ENCODE measurements around the gene SDF2L1. TPM values are rescaled to one million over a fixed set of nuclear protein-coding genes. Genes with fewer than 3 reads are reported as not detected.

SDF2L1 gene
- total and polyA plus RNA-seq, 2 of the 13 experiments (the other 11 are each of a cell fraction or from before 2014, with no cell fraction given) = 18.0 to 57.4 TPM

DNA sequence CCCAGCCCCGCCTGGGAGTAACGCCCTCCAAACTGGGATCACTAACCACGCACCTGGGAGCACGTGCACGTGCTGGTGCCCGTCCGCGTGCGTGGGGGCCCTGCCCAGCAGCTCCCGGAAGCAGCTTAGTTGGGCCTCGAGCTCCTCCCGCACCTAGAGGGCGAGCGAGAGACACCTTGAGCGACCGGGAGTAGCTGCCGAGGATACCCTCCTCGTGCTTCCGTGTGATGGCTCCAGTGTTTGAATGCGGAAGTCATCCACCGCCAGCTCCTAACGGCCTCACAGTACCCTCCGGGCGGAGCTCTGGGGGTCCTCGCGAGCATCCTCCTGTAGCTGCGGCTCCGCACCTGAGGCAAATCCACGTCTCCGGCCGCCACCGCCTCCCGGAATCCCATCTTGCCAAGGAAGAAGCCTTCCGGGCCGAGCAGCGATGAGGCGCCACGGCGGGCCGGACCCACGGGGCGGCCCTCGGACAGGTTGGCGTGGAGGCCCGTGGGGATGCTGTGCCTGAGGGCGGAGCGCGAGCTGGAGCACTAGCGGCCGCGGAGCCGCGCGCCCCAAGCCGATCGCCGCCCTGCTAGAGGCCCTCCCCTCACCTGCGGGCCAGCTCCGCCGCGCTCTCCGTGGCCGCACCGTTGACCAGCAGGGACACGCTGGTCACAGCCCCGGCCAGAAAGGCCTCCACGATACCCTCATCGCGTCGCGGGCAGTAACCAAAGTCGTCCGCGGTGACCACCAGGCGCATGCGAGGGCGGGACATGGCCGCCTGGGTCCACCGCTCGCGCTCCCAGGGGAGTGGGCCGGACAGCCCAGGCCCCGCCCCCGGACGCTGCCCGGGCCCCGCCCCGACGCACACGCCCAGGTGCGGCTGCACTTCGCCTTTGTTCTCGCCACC, 12.6 kb upstream of the SDF2L1 start, which contains the start of gene YDJC (continued):
- TF ChIP-seq, protein P1, sequence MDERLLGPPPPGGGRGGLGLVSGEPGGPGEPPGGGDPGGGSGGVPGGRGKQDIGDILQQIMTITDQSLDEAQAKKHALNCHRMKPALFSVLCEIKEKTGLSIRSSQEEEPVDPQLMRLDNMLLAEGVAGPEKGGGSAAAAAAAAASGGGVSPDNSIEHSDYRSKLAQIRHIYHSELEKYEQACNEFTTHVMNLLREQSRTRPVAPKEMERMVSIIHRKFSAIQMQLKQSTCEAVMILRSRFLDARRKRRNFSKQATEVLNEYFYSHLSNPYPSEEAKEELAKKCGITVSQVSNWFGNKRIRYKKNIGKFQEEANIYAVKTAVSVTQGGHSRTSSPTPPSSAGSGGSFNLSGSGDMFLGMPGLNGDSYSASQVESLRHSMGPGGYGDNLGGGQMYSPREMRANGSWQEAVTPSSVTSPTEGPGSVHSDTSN (CRISPR knock-in tag; IDR thresholded peaks at IDR 0.05) = no peak
- TF ChIP-seq TCF12 (IDR thresholded peaks at IDR 0.05) = no peak
- no peak; the same call in 1 of the 2 replicates for TF ChIP-seq TCF12 (CRISPR knock-in tag; IDR thresholded peaks at IDR 0.05)
- TF ChIP-seq AGO2 (optimal IDR thresholded peaks at IDR 0.05; ENCODE audit: low read depth, low read length) = peak; percentile 92
- peak; percentile 84 for TF ChIP-seq ZNF335 (CRISPR knock-in tag; IDR thresholded peaks at IDR 0.05)
- peak; percentile 68 for TF ChIP-seq ZNF124 (CRISPR knock-in tag; IDR thresholded peaks at IDR 0.05)
- peak; percentile 62 for TF ChIP-seq ZNF768 (CRISPR knock-in tag; IDR thresholded peaks at IDR 0.05)
- TF ChIP-seq ZNF616 (CRISPR knock-in tag; IDR thresholded peaks at IDR 0.05; ENCODE audit: low read depth) = peak; percentile 60; the same call in 1 of the 2 replicates
- no peak for TF ChIP-seq TRIM24 (CRISPR knock-in tag; IDR thresholded peaks at IDR 0.05)
- TF ChIP-seq MAF1 (CRISPR knock-in tag; IDR thresholded peaks at IDR 0.05; ENCODE audit: borderline replicate concordance) = peak; percentile 72; the same call in 1 of the 2 replicates
- peak; percentile 72; the same call in 1 of the 2 replicates for TF ChIP-seq ZNF562 (CRISPR knock-in tag; IDR thresholded peaks at IDR 0.05; ENCODE audit: borderline replicate concordance)
- TF ChIP-seq BRCA1 (CRISPR knock-in tag; IDR thresholded peaks at IDR 0.05) = peak; percentile 64
- TF ChIP-seq ZNF432 (CRISPR knock-in tag; IDR thresholded peaks at IDR 0.05; ENCODE audit: borderline replicate concordance) = no peak
- TF ChIP-seq SALL1 (CRISPR knock-in tag; IDR thresholded peaks at IDR 0.05) = peak; percentile 90
- peak; percentile 89 for TF ChIP-seq GATAD2A (CRISPR knock-in tag; IDR thresholded peaks at IDR 0.05)
- TF ChIP-seq ZNF234 (CRISPR knock-in tag; conservative IDR thresholded peaks at IDR 0.05) = no peak
- TF ChIP-seq, protein P2, sequence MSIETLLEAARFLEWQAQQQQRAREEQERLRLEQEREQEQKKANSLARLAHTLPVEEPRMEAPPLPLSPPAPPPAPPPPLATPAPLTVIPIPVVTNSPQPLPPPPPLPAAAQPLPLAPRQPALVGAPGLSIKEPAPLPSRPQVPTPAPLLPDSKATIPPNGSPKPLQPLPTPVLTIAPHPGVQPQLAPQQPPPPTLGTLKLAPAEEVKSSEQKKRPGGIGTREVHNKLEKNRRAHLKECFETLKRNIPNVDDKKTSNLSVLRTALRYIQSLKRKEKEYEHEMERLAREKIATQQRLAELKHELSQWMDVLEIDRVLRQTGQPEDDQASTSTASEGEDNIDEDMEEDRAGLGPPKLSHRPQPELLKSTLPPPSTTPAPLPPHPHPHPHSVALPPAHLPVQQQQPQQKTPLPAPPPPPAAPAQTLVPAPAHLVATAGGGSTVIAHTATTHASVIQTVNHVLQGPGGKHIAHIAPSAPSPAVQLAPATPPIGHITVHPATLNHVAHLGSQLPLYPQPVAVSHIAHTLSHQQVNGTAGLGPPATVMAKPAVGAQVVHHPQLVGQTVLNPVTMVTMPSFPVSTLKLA (IDR thresholded peaks at IDR 0.05) = peak; percentile 83
- TF ChIP-seq, protein P3, sequence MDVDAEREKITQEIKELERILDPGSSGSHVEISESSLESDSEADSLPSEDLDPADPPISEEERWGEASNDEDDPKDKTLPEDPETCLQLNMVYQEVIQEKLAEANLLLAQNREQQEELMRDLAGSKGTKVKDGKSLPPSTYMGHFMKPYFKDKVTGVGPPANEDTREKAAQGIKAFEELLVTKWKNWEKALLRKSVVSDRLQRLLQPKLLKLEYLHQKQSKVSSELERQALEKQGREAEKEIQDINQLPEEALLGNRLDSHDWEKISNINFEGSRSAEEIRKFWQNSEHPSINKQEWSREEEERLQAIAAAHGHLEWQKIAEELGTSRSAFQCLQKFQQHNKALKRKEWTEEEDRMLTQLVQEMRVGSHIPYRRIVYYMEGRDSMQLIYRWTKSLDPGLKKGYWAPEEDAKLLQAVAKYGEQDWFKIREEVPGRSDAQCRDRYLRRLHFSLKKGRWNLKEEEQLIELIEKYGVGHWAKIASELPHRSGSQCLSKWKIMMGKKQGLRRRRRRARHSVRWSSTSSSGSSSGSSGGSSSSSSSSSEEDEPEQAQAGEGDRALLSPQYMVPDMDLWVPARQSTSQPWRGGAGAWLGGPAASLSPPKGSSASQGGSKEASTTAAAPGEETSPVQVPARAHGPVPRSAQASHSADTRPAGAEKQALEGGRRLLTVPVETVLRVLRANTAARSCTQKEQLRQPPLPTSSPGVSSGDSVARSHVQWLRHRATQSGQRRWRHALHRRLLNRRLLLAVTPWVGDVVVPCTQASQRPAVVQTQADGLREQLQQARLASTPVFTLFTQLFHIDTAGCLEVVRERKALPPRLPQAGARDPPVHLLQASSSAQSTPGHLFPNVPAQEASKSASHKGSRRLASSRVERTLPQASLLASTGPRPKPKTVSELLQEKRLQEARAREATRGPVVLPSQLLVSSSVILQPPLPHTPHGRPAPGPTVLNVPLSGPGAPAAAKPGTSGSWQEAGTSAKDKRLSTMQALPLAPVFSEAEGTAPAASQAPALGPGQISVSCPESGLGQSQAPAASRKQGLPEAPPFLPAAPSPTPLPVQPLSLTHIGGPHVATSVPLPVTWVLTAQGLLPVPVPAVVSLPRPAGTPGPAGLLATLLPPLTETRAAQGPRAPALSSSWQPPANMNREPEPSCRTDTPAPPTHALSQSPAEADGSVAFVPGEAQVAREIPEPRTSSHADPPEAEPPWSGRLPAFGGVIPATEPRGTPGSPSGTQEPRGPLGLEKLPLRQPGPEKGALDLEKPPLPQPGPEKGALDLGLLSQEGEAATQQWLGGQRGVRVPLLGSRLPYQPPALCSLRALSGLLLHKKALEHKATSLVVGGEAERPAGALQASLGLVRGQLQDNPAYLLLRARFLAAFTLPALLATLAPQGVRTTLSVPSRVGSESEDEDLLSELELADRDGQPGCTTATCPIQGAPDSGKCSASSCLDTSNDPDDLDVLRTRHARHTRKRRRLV (CRISPR knock-in tag; IDR thresholded peaks at IDR 0.05) = peak; percentile 49; the same call in 1 of the 2 replicates
- TF ChIP-seq, protein P4, sequence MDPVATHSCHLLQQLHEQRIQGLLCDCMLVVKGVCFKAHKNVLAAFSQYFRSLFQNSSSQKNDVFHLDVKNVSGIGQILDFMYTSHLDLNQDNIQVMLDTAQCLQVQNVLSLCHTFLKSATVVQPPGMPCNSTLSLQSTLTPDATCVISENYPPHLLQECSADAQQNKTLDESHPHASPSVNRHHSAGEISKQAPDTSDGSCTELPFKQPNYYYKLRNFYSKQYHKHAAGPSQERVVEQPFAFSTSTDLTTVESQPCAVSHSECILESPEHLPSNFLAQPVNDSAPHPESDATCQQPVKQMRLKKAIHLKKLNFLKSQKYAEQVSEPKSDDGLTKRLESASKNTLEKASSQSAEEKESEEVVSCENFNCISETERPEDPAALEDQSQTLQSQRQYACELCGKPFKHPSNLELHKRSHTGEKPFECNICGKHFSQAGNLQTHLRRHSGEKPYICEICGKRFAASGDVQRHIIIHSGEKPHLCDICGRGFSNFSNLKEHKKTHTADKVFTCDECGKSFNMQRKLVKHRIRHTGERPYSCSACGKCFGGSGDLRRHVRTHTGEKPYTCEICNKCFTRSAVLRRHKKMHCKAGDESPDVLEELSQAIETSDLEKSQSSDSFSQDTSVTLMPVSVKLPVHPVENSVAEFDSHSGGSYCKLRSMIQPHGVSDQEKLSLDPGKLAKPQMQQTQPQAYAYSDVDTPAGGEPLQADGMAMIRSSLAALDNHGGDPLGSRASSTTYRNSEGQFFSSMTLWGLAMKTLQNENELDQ (CRISPR knock-in tag; IDR thresholded peaks at IDR 0.05; ENCODE audit: borderline replicate concordance) = no peak
